Ammon's horn (tissue), 1 donor: ENCODE measurements around the gene ZNF804B.

Experiments
- DNase-seq: peaks from one replicate; pipeline ENCODE4 v3.0.0-alpha.2; 2016; ENCODE audit warnings: low spot score

Gene ZNF804B

GRCh38 chr7:88759230-88760135, at the start of gene ZNF804B:
TSS of gene ZNF804B (plus strand) at chr7:88759700. CDS start at chr7:88759977, 277 bp downstream.
- peak; percentile 6 for DNase-seq

GRCh38 chr7:88735920-88736319, 23.6 kb upstream of the ZNF804B start:
- DNase-seq, result no peak

- DNase-seq, result no peak
Measured at GRCh38 chr7:88737632-88738031, 21.9 kb upstream of the ZNF804B start.

- no peak for DNase-seq
Measured at GRCh38 chr7:88746126-88746525, 13.4 kb upstream of the ZNF804B start.

GRCh38 chr7:88756802-88757201, 2.7 kb upstream of the ZNF804B start:
- no peak for DNase-seq

GRCh38 chr7:88757371-88757770, 2.1 kb upstream of the ZNF804B start:
- no peak for DNase-seq

GRCh38 chr7:88758381-88759229, 895 bp upstream of the ZNF804B start:
- DNase-seq, result peak; percentile 62

- no peak for DNase-seq
Measured at GRCh38 chr7:88760136-88760515, 626 bp downstream of the ZNF804B start.

- no peak for DNase-seq
Measured at GRCh38 chr7:88761779-88762178, 2.3 kb downstream of the ZNF804B start.

GRCh38 chr7:88771417-88771816, 11.9 kb downstream of the ZNF804B start:
- no peak for DNase-seq

GRCh38 chr7:88772776-88773175, 13.3 kb downstream of the ZNF804B start:
- DNase-seq, result no peak

GRCh38 chr7:88775838-88776237, 16.3 kb downstream of the ZNF804B start:
- no peak for DNase-seq

GRCh38 chr7:88787777-88788176, 28.3 kb downstream of the ZNF804B start:
- no peak for DNase-seq

- DNase-seq, result no peak
Measured at GRCh38 chr7:88789480-88790064, 30.1 kb downstream of the ZNF804B start.

- DNase-seq, result no peak
Measured at GRCh38 chr7:88791891-88792290, 32.4 kb downstream of the ZNF804B start.

- no peak for DNase-seq
Measured at GRCh38 chr7:88792361-88792760, 32.9 kb downstream of the ZNF804B start.

GRCh38 chr7:88795553-88795952, 36.1 kb downstream of the ZNF804B start, which contains the start of gene TEX47:
TSS of gene TEX47 (minus strand) at chr7:88795737. CDS start at chr7:88794942, 795 bp downstream.
- no peak for DNase-seq

- no peak for DNase-seq
Measured at GRCh38 chr7:88801046-88801445, 41.5 kb downstream of the ZNF804B start.

GRCh38 chr7:88806280-88807037, 47.0 kb downstream of the ZNF804B start:
- DNase-seq, result no peak

- DNase-seq, result no peak
Measured at GRCh38 chr7:88818552-88818951, 59.1 kb downstream of the ZNF804B start.

GRCh38 chr7:88826222-88826621, 66.7 kb downstream of the ZNF804B start:
- DNase-seq, result no peak
